Aortic smooth muscle cell (primary cell): Measurements from ENCODE around the gene PLXNA2. TPM values are rescaled to one million over a fixed set of nuclear protein-coding genes. Genes with fewer than 3 reads are reported as not detected.

ENCODE experiments used
- total RNA-seq: library from RNA; depleted of rRNA; stranded (reverse); fragments of >200 nt; gene quantifications from 2 replicates; pipeline ENCODE4 v1.2.3, GENCODE V29; 2014

The PLXNA2 gene, protein sequence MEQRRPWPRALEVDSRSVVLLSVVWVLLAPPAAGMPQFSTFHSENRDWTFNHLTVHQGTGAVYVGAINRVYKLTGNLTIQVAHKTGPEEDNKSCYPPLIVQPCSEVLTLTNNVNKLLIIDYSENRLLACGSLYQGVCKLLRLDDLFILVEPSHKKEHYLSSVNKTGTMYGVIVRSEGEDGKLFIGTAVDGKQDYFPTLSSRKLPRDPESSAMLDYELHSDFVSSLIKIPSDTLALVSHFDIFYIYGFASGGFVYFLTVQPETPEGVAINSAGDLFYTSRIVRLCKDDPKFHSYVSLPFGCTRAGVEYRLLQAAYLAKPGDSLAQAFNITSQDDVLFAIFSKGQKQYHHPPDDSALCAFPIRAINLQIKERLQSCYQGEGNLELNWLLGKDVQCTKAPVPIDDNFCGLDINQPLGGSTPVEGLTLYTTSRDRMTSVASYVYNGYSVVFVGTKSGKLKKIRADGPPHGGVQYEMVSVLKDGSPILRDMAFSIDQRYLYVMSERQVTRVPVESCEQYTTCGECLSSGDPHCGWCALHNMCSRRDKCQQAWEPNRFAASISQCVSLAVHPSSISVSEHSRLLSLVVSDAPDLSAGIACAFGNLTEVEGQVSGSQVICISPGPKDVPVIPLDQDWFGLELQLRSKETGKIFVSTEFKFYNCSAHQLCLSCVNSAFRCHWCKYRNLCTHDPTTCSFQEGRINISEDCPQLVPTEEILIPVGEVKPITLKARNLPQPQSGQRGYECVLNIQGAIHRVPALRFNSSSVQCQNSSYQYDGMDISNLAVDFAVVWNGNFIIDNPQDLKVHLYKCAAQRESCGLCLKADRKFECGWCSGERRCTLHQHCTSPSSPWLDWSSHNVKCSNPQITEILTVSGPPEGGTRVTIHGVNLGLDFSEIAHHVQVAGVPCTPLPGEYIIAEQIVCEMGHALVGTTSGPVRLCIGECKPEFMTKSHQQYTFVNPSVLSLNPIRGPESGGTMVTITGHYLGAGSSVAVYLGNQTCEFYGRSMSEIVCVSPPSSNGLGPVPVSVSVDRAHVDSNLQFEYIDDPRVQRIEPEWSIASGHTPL (N-terminal part only)
- total RNA-seq: 12.8 and 19.6 TPM in 2 replicates

DNA sequence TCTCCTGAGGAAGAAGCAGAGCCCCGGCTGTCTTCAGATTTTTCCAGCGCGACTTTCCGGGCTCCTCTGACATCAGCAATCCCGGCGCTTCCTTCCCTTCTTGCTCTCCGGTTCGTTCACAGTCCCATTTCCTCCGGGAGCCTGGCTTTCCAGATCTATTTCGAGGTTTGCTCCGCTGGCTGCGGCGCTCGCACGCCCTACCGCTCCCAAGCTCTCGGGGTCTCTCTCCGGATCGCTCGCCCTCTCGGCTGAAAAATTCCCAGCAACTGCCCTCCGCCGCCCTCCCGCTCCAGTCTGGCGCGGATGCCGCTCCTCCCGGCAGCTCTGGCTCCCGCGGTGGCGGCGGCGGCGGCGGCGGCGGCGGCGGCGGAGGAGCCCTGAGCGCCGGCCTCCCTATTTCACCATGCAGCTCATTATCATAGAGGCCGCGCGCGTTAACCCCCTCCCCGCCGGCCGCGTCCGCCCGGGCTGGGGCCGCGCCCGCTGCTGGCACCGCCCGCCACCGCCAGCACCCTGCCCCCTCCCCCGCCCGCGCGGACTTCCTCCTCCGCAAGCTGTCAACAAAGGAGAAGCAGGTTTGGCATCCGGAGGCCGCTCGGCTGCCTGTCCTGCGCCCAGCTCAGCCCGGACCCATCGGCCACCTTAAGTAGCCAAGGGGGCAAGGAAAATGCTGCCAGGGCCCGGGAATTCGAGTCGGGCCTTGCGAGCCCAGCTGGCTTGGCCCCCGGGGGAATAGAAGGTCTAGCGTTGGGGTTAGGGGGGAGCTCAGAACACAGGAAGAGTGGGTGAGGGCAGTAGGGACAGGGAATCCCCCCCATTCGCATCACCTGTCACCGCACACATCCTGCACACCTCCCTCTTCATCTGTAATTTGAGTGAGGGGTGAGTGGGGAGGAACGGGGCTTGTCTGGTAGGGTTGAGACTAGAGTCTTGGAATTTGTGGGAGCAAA, at the start of gene PLXNA2:
Gene PLXNA2 (minus strand): TSS at position 418 of the 950 bp plus-strand sequence. CDS start 26,462 bp downstream, outside the sequence.

